NCI-H1417 treated with DMSO at 0.1 percent for 48 hours (cell line): ENCODE measurements around the gene ARFIP1.

Experiments
- DNase-seq: peaks from one replicate; lab custom pipeline; 2025; lab: John Stamatoyannopoulos, UW

Gene ARFIP1

GRCh38 chr4:152898606-152899005 is 118.9 kb downstream of the ARFIP1 start:
- no peak for DNase-seq

- DNase-seq: no peak
These were observed 120.6 kb downstream of the ARFIP1 start for GRCh38 chr4:152900395-152900794.

GRCh38 chr4:152901205-152901604 is 121.5 kb downstream of the ARFIP1 start:
- no peak for DNase-seq

GRCh38 chr4:152903658-152904057 is 123.9 kb downstream of the ARFIP1 start:
- no peak for DNase-seq

- no peak for DNase-seq
These were observed 130.1 kb downstream of the ARFIP1 start for GRCh38 chr4:152909901-152910300.

- DNase-seq: no peak
These were observed 130.8 kb downstream of the ARFIP1 start for GRCh38 chr4:152910521-152910920.

- no peak for DNase-seq
These were observed 138.0 kb downstream of the ARFIP1 start for GRCh38 chr4:152917543-152918395.

- no peak for DNase-seq
These were observed 140.1 kb downstream of the ARFIP1 start for GRCh38 chr4:152919826-152920225.

- no peak for DNase-seq
These were observed 141.0 kb downstream of the ARFIP1 start for GRCh38 chr4:152920768-152921167.

GRCh38 chr4:152921284-152921683 is 141.5 kb downstream of the ARFIP1 start:
- DNase-seq: no peak

GRCh38 chr4:152925851-152926250 is 146.1 kb downstream of the ARFIP1 start:
- DNase-seq: no peak

GRCh38 chr4:152926959-152927358 is 147.2 kb downstream of the ARFIP1 start:
- DNase-seq: no peak

GRCh38 chr4:152927737-152928136 is 148.0 kb downstream of the ARFIP1 start:
- no peak for DNase-seq

- DNase-seq: no peak
These were observed 148.5 kb downstream of the ARFIP1 start for GRCh38 chr4:152928286-152928685.

GRCh38 chr4:152929888-152930287 is 150.1 kb downstream of the ARFIP1 start:
- DNase-seq: no peak

- DNase-seq: no peak
These were observed 155.4 kb downstream of the ARFIP1 start for GRCh38 chr4:152935143-152935542.

GRCh38 chr4:152935631-152936445 is 156.1 kb downstream of the ARFIP1 start, which contains the start of gene FHDC1:
Gene FHDC1 (plus strand): TSS chr4:152936323. CDS start chr4:152943058, 6,735 bp downstream.
- no peak for DNase-seq

GRCh38 chr4:152936446-152937335 is 156.9 kb downstream of the ARFIP1 start:
- DNase-seq: no peak

- DNase-seq: no peak
These were observed 157.8 kb downstream of the ARFIP1 start for GRCh38 chr4:152937336-152938236.

- no peak for DNase-seq
These were observed 158.6 kb downstream of the ARFIP1 start for GRCh38 chr4:152938237-152938947.
